COLO668 (cell line): Measurements from ENCODE around the gene RPL4.

Experiments
- DNase-seq: peaks from one replicate; lab custom pipeline; 2025; ENCODE audit not compliant: unreplicated experiment; lab: John Stamatoyannopoulos, UW

Gene RPL4

DNA sequence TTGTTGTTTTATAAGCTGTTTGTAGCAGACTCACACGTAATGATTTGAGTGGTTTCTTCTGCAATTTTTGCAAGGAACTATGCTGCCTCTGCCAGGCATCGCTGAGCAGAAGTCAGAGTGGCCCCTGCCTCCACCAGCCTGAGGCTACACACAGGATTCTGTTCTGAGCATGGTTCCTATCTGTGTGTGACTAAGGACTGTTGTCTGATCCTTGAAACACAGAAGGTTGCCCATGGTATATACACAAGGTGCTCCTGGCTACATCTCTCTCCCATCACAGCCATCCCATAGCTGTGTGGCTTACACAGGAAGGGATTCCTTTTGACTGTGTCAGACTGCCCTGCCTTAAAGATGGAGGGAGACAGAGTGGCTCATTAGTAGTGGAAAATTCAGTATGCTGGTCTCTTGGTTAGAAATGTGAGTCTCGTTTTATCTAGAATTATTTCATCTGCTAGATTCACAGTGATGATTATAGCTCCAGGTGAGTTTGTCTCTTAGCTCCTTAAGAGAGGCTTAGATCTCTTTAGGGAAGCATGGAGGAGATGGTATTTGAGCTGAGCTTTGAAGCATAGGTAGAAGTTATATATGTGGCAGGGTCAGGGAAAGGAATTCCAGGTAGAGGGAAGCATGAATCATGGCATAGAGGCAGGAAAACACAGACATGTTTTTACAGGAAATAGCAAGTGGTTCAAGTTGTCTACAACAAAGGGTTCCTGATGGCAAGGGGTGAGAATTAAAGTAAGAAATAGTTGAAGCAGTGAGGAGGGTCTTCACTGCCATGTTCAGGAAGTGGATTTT lies 44.6 kb downstream of the RPL4 start:
- DNase-seq, result no peak

DNA sequence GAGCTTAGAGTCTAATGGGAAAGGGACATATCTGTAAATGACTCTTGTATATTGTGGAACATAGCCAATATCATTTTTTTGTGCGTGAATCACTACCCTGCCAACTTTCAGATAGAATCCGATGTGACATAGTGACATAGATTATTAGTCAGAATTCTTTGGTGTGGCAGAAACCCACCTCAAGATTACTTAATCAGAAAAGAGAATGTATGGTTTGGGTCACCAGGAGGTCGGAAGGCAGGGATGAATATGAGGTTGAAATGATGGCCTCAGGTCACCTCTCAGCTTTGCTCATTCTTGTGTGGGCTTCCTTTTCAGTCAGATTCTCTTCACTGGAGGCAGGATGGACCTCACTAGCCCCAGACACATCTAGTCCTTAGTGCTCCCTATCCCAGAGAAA lies 48.4 kb downstream of the RPL4 start:
- DNase-seq, result no peak

DNA sequence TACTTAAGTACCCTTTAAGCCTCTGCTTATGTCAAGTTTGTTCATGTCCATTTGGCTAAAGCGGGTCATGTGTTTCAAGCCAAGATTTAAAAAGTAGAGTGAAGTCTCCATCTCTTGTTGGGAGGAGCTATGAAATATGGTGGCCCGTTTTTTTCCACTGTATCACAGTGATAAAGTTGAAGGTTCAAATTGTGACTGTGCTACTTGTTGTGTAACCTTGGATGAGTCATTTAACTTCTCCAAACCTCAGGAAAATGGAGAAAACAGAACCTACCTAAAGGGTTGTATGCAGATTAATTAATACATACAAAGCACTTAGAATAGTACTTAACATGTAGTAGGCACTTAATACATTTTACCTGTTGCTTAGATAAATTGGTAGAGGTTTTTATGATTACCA lies 50.5 kb downstream of the RPL4 start:
- no peak for DNase-seq

DNA sequence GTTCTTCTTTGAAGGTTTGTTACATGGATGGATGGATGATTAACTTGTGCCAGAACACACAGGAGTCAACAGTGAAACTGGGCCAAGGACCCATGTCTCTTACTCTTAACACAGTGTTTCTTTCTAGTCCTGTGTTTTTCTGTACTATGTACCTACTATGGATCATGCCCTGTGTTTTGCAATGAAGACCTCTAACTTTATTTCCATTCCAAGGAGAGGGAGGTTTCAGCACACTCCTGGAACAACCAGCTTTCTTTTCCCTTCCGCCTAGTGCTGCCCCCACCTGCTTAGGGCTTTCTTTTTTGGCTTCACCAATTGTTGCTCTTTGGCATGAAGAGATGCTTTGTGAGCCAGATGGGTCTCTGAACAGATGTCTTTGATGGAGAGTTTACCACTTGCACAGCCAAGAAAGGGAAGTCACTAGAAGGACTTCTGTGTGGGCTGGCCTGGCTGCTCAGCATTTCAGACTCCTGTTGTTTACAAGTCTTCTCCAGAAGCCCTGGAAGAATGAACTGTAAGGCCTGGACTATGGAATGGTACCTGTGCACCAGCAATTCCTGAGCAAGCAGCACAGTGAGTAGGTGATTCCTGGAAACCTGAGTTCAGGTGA lies 51.6 kb downstream of the RPL4 start:
- no peak for DNase-seq

DNA sequence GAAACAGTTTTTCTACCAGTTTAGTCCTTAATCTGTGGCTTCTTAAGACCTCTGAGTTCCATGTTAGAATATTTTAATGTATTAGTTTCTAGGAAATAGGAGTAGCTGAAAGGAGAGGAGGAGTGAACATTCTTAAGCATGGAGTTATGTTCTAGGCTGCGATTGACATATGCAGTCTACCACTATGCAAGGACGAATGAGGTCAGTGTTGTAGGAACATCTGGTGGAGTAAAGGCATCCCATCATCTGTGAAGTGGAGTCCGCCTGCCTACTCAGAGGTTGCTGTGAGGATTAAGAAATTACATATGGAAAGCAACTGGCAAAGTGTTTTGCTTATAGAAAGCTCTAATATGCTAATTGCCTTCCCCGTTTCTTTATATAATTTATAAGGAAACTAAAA lies 52.2 kb downstream of the RPL4 start:
- DNase-seq, result no peak
